Type B pancreatic cell (in vitro differentiated cells): ENCODE results near the gene LMNTD2. TPM values are rescaled to one million over a fixed set of nuclear protein-coding genes. Genes with fewer than 3 reads are reported as not detected.

ENCODE experiments used
- DNase-seq: peaks from one replicate; pipeline ENCODE4 v3.0.0; 2021; ENCODE audit warnings: mixed read lengths; ENCODE audit not compliant: unreplicated experiment; ENCODE audit errors: extremely low spot score
- H3K27ac Mint-ChIP-seq: 2 replicates; pipeline ENCODE4 v1.8.0; 2021; ENCODE audit warnings: mild to moderate bottlenecking, mixed read lengths
- H3K27me3 Mint-ChIP-seq: 2 replicates; pipeline ENCODE4 v1.8.0; 2021; ENCODE audit warnings: mixed read lengths
- H3K36me3 Mint-ChIP-seq: 2 replicates; pipeline ENCODE4 v1.8.0; 2021; ENCODE audit warnings: mixed read lengths
- H3K4me1 Mint-ChIP-seq: one replicate; pipeline ENCODE4 v1.8.0; 2021; ENCODE audit warnings: mixed read lengths; ENCODE audit not compliant: unreplicated experiment
- H3K4me3 Mint-ChIP-seq: 2 replicates; pipeline ENCODE4 v1.8.0; 2021; ENCODE audit warnings: mild to moderate bottlenecking, mixed read lengths
- H3K9me3 Mint-ChIP-seq: 2 replicates; pipeline ENCODE4 v1.8.0; 2021; ENCODE audit warnings: mixed read lengths
- total RNA-seq: library from RNA; stranded (reverse); gene quantifications from 2 replicates; pipeline ENCODE4 v1.2.1, GENCODE V29; 2021; ENCODE audit warnings: low replicate concordance
- TF ChIP-seq, protein P1 (sequence below): fragments of 200-600 bp; sonication (generic); conservative IDR thresholded peaks from 2 replicates; pipeline ENCODE4 v1.5.0; 2021; ENCODE audit warnings: antibody characterized with exemption, mild to moderate bottlenecking

The LMNTD2 gene
- total RNA-seq, 1 donor from 2014 or later = 6.7 TPM

DNA sequence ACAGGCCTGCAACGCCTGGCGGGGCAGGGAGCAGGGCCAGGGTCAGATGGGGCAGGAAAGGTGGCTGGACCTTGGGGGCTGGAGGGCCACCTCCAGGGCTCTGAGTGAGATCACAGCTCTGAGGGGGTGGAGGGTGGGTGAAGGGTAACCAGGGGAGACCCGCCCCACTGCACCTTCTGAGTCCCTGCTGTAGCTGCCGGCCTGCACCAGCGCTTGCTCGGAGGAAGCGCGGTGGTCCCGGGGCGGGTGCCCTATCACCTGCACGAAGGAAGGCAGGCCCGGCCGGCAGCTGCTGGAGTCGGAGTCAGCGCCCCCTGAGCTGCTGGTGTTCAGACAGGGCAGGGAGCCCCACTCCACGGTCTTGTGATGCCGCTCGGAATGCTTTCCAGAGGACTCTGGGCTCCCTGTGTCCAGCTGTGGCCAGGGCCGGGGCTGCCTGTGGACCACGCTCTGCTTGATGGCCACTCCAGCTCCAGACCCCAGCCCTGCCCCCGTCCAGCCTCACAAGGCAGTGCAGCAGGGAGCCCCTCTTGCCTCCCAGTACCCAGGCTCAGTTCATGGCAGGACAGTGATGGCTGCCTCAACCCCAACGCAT lies 3.8 kb downstream of the LMNTD2 start:
- TF ChIP-seq, protein P1, sequence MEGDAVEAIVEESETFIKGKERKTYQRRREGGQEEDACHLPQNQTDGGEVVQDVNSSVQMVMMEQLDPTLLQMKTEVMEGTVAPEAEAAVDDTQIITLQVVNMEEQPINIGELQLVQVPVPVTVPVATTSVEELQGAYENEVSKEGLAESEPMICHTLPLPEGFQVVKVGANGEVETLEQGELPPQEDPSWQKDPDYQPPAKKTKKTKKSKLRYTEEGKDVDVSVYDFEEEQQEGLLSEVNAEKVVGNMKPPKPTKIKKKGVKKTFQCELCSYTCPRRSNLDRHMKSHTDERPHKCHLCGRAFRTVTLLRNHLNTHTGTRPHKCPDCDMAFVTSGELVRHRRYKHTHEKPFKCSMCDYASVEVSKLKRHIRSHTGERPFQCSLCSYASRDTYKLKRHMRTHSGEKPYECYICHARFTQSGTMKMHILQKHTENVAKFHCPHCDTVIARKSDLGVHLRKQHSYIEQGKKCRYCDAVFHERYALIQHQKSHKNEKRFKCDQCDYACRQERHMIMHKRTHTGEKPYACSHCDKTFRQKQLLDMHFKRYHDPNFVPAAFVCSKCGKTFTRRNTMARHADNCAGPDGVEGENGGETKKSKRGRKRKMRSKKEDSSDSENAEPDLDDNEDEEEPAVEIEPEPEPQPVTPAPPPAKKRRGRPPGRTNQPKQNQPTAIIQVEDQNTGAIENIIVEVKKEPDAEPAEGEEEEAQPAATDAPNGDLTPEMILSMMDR = no peak
- peak overlapping the region; percentile 14 for H3K4me3 Mint-ChIP-seq
- H3K9me3 Mint-ChIP-seq = no peaks in the 10 kb centered on the region
- H3K27ac Mint-ChIP-seq = no peak overlapping the region
- DNase-seq = no peak
- H3K27me3 Mint-ChIP-seq = peaks cover 18% of the 10 kb centered on the region
- H3K36me3 Mint-ChIP-seq = no peaks in the 10 kb centered on the region
- peaks cover 5% of the 10 kb centered on the region for H3K4me1 Mint-ChIP-seq

DNA sequence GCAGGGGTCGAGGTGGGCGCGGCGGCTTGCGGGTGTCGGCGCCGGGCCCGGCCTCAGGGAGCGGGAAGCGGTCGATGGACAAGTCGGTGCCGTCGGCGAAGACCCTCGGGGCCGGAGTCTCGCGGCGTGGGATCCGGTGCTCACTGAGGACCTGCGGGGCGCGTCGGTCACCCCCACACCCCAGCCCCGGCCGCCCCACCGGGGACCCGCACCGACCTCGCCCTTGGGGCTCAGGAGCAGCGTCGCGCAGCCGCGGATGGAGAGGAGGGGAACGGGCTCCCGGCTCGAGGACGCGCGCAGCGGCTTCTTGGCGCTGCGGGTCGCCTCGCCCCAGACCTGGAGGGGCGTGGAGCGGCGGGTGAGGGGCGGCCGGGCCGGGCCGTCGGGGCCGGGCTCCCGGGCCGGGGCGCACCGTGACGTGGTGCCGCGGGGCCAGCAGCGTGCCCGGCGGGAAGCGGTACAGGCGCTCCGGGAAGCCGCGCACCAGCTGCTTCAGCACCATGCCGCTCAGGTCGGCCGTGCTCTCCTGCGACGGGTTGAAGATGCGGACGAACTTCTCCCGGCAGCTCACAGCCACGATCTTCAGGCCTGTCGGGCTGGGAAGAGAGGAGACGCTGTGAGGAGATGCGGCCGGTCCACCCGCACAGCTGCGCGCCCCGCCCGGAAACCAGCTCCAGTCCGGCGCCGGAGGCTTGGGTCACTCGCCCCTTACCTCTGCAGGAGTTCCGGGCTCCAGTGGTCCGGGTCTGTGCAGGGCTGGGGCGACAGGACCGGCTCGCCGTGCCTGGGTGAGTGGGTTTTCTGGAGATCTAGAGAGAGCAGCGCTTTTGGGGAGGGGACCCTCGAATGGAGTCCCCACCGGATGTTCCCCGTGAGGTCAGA lies 4.5 kb downstream of the LMNTD2 start:
- no peak overlapping the region for H3K27ac Mint-ChIP-seq
- H3K36me3 Mint-ChIP-seq = no peaks in the 10 kb centered on the region
- TF ChIP-seq, protein P1 = no peak
- DNase-seq = no peak
- H3K4me3 Mint-ChIP-seq = peak overlapping the region; percentile 14
- peaks cover 18% of the 10 kb centered on the region for H3K27me3 Mint-ChIP-seq
- H3K9me3 Mint-ChIP-seq = no peaks in the 10 kb centered on the region
- H3K4me1 Mint-ChIP-seq = peaks cover 5% of the 10 kb centered on the region

DNA sequence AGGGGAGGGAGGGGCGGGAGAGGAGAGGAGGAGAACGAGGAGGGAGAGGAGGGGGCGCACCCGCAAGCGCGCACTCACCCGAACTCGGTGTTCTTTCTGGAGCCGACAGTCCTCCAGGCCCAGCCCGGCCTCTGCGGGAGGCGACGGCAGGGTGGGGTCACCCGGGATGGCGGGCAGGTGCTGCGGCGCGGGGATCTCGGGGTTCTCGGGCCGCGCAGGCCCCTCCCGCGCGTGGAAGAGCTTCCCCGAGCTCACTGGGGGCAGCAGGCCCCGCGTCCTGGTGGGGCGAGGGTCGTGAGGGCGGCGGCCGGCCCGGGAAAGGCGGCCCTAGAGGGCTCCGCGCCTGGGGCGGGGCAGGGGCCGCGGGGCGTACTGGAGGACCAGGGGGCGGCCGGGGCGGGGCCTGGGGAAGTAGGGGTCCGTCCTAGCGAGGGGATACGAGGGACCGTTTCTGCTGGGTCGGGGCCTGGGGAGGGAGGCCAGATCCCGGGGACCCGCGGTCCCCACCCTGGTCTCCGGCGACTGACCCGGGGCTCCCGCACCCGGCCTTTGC lies 5.2 kb downstream of the LMNTD2 start:
- TF ChIP-seq, protein P1 = peak; percentile 10
- H3K4me1 Mint-ChIP-seq = peaks cover 5% of the 10 kb centered on the region
- H3K4me3 Mint-ChIP-seq = no peak overlapping the region
- no peak for DNase-seq
- H3K36me3 Mint-ChIP-seq = no peaks in the 10 kb centered on the region
- peaks cover 18% of the 10 kb centered on the region for H3K27me3 Mint-ChIP-seq
- no peaks in the 10 kb centered on the region for H3K9me3 Mint-ChIP-seq
- no peak overlapping the region for H3K27ac Mint-ChIP-seq

DNA sequence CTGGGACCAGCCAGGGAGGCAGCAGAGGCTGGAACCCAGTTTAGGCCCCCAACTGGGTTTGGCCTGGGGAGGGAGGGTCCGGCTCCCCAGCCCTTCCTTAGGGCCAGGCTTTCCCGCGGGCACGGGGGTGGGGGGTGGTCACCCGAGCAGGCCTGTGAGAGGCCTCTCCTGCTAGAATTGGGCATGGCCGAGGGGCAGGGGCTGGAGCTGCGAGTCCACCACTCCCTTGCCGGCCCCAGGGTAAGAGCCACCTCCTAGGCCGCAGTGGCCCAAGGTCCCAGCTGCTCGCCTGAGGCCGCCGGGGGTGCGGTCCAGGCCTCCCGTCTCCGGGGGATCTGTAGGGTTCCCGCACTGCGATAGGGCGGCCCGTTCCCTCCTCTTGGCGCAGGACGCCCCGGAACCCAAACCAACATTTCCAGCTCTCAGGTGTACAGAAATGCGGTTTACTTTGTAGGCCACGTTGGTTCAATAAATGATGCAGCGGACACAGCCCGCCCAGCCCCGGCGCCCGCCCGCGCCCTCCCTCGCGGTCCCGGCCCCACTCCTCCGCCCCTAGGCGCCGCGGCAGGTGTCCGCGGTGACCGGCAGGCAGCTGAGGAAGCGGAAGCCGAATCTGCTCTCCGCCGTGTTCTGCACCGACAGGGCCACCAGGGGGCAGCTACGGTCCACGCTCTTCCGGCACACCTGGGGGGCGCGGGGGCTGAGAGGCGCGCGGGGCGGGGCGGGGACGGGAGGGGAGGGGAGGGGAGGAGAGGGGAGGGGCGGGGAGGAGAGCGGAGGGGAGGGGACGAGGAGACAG lies 5.9 kb downstream of the LMNTD2 start:
- no peaks in the 10 kb centered on the region for H3K36me3 Mint-ChIP-seq
- H3K9me3 Mint-ChIP-seq = no peaks in the 10 kb centered on the region
- TF ChIP-seq, protein P1 = peak; percentile 75
- no peak overlapping the region for H3K27ac Mint-ChIP-seq
- no peak overlapping the region for H3K4me3 Mint-ChIP-seq
- no peak for DNase-seq
- peaks cover under 1% of the 10 kb centered on the region for H3K4me1 Mint-ChIP-seq
- peaks cover 14% of the 10 kb centered on the region for H3K27me3 Mint-ChIP-seq

DNA sequence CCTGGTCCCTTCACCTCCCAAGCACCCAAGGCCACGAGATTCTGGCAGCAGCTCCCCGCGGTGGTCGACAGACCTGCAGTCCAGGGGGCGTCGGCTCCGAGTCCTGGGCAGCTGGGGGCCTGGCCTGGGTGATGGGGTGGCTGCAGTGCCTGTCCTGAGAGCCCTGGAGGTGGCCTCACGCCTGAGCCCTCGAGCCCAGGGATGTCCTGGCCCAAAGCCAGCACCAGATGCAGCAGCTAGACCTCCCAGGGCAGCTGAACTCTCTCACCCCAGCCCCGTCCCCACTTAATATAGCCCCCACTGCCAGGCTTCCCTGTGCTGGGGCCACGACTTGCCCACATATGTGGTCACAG lies 6.6 kb downstream of the LMNTD2 start:
- TF ChIP-seq, protein P1 = no peak
- Mint-ChIP-seq H3K27me3 (peaks cover 14% of the 10 kb centered on the region), H3K4me3 (no peak overlapping the region), H3K27ac (no peak overlapping the region), H3K36me3 (no peaks in the 10 kb centered on the region), H3K4me1 (no peaks in the 10 kb centered on the region), H3K9me3 (no peaks in the 10 kb centered on the region)
- no peak for DNase-seq
